Esophagus muscularis mucosa (tissue), 4 donors: ENCODE measurements around the gene SRA1. TPM values are rescaled to one million over a fixed set of nuclear protein-coding genes. Genes with fewer than 3 reads are reported as not detected.

Experiments
- DNase-seq: peaks from one replicate; pipeline ENCODE4 v3.0.0-alpha.2; 2017; ENCODE audit errors: extremely low spot score
- H3K27ac ChIP-seq, 4 donors: fragments of 200-600 bp; sonication (generic); replicated peaks in 1 of 4; 1 replicate in 3 of 4; 2 replicates in 1 of 4; pipeline ENCODE4 v1.5.1; 2016 to 2019; ENCODE audit warnings: mild to moderate bottlenecking in 1 of 4
- H3K27me3 ChIP-seq, 4 donors: fragments of 200-600 bp; sonication (generic); one replicate each; pipeline versions ENCODE4 v1.5.1 to v1.6.0; 2016 to 2019
- H3K36me3 ChIP-seq, 4 donors: fragments of 200-600 bp; sonication (generic); one replicate each; pipeline ENCODE4 v1.5.1; 2016 to 2019
- H3K4me1 ChIP-seq, 4 donors: fragments of 200-600 bp; sonication (generic); one replicate each; pipeline ENCODE4 v1.5.1; 2016 to 2019
- H3K4me3 ChIP-seq, 4 donors: fragments of 200-600 bp; sonication (generic); 1 replicate in 2 of 4; 2 replicates in 2 of 4; pipeline ENCODE4 v1.5.1; 2016 to 2019; ENCODE audit warnings: mild to moderate bottlenecking in 4 of 4, moderate library complexity in 1 of 4
- H3K9me3 ChIP-seq, 4 donors: fragments of 200-600 bp; sonication (generic); 1 replicate in 3 of 4; 2 replicates in 1 of 4; pipeline ENCODE4 v1.5.1; 2016 to 2019
- EP300 ChIP-seq: sonication (generic); formaldehyde crosslinking; IDR thresholded peaks from one replicate; pipeline ENCODE4 v1.6.1; 2017; ENCODE audit warnings: antibody characterized with exemption
- POLR2A ChIP-seq: fragments of 450-650 bp; IDR thresholded peaks from one replicate; pipeline ENCODE4 v1.6.1; 2017; ENCODE audit warnings: antibody characterized with exemption, moderate library complexity, mild to moderate bottlenecking, low read depth
- POLR2AphosphoS5 ChIP-seq, 2 donors: sonication (generic); formaldehyde crosslinking; IDR thresholded peaks; one replicate each; pipeline ENCODE4 v1.6.1; 2017; ENCODE audit warnings: antibody characterized with exemption in 2 of 2
- WGBS: methylation state at CpG from one replicate; pipeline ENCODE4 v1.1.5; 2018; 5-methylcytosine and 5-hydroxymethylcytosine counted together
- intact Hi-C: fragments of 100-400 bp; cut with DNase I; formaldehyde crosslinking; loops from one replicate; pipeline ENCODE4 v1.15.1; 2023
- total RNA-seq, 4 donors: library from RNA; depleted of rRNA; stranded (reverse); fragments of >200 nt; gene quantifications; one replicate each; pipeline versions ENCODE4 v1.1.0 to v1.2.1, GENCODE V29; 2016
- TF ChIP-seq, protein P1 (sequence below), 3 experiments: fragments of 200-600 bp in 2 of 3; fragments of 450-650 bp in 1 of 3; sonication (generic) in 2 of 3; IDR thresholded peaks; one replicate each; pipeline ENCODE4 v1.5.1; 2017 to 2019; ENCODE audit warnings: antibody characterized with exemption in 3 of 3, mild to moderate bottlenecking in 2 of 3, moderate library complexity in 1 of 3

Gene SRA1
- total RNA-seq, 4 donors from 2014 or later: 17.4 to 29.2 (median 24.7) TPM

DNA sequence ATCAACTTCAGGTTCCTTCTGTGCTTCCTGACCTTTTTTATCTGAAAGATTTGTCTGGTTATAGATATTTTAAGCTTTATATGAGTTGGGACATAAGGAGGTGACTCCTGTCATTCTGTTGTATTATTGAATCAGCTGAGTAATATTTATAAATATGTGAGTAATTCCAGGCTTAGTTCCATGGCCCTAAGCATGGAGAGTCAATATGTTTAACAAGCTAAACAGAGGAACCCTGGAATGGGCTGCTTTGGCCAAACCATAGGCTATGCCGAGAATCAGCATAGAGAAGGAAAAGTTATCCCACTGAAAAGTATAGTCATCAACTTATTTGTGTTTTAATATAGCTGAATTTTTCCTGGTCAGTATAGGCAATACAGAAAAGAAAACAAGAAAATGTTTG is 17.0 kb downstream of the SRA1 start:
- whole genome bisulfite sequencing: 90% methylated on average over 1 of the region's 1 CpG
- Histone ChIP-seq H3K36me3 (peaks cover 57 to 99% (median 90%) of the 10 kb centered on the region in 4 donors), H3K4me1 (no peaks in the 10 kb centered on the region), H3K4me3 (no peak overlapping the region), H3K9me3 (no peaks in the 10 kb centered on the region), H3K27me3 (no peaks in the 10 kb centered on the region), H3K27ac (no peak overlapping the region)
- DNase-seq: no peak
- intact Hi-C loops: no loop called here
- TF ChIP-seq, protein P1, sequence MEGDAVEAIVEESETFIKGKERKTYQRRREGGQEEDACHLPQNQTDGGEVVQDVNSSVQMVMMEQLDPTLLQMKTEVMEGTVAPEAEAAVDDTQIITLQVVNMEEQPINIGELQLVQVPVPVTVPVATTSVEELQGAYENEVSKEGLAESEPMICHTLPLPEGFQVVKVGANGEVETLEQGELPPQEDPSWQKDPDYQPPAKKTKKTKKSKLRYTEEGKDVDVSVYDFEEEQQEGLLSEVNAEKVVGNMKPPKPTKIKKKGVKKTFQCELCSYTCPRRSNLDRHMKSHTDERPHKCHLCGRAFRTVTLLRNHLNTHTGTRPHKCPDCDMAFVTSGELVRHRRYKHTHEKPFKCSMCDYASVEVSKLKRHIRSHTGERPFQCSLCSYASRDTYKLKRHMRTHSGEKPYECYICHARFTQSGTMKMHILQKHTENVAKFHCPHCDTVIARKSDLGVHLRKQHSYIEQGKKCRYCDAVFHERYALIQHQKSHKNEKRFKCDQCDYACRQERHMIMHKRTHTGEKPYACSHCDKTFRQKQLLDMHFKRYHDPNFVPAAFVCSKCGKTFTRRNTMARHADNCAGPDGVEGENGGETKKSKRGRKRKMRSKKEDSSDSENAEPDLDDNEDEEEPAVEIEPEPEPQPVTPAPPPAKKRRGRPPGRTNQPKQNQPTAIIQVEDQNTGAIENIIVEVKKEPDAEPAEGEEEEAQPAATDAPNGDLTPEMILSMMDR (IDR thresholded peaks at IDR 0.05): no peak
- TF ChIP-seq POLR2A: no peak

- H3K27ac ChIP-seq: no peak overlapping the region
- WGBS: 76% methylated on average over 2 of the region's 2 CpGs
- no peaks in the 10 kb centered on the region for H3K9me3 ChIP-seq
- no peak overlapping the region for H3K4me3 ChIP-seq
- peaks cover 37 to 65% (median 54%) of the 10 kb centered on the region in 4 donors for H3K36me3 ChIP-seq
- DNase-seq: no peak
- TF ChIP-seq POLR2A: no peak
- TF ChIP-seq, protein P1 (IDR thresholded peaks at IDR 0.05): no peak
- no peak for TF ChIP-seq POLR2AphosphoS5 (IDR thresholded peaks at IDR 0.05)
- no peak for TF ChIP-seq EP300
- H3K27me3 ChIP-seq: no peaks in the 10 kb centered on the region
- H3K4me1 ChIP-seq: no peaks in the 10 kb centered on the region
- intact Hi-C loops: no loop called here
Measured at GRCh38 chr5:140524003-140524402, 33.3 kb downstream of the SRA1 start.

GRCh38 chr5:140513124-140513523 is 44.1 kb downstream of the SRA1 start:
- 91% methylated on average over 2 of the region's 2 CpGs for WGBS

GRCh38 chr5:140509898-140510297 is 47.4 kb downstream of the SRA1 start:
- no peaks in the 10 kb centered on the region for H3K27me3 ChIP-seq
- WGBS: 74% methylated on average over 4 of the region's 4 CpGs
- intact Hi-C loops: no loop called here
- no peak for TF ChIP-seq EP300
- TF ChIP-seq POLR2AphosphoS5 (IDR thresholded peaks at IDR 0.05): no peak
- TF ChIP-seq, protein P1 (IDR thresholded peaks at IDR 0.05): no peak
- TF ChIP-seq POLR2A: no peak
- H3K27ac ChIP-seq: no peak overlapping the region
- H3K4me3 ChIP-seq: no peak overlapping the region
- no peak for DNase-seq
- H3K9me3 ChIP-seq: no peaks in the 10 kb centered on the region
- H3K36me3 ChIP-seq: peaks cover 64 to 99% (median 89%) of the 10 kb centered on the region in 4 donors
- no peaks in the 10 kb centered on the region for H3K4me1 ChIP-seq

More at GRCh38 chr5:140513124-140513523, 44.1 kb downstream of the SRA1 start:
- H3K9me3 ChIP-seq: no peaks in the 10 kb centered on the region
- H3K27me3 ChIP-seq: no peaks in the 10 kb centered on the region
- peaks cover 45 to 77% (median 68%) of the 10 kb centered on the region in 4 donors for H3K36me3 ChIP-seq
- intact Hi-C loops: no loop called here
- no peaks in the 10 kb centered on the region for H3K4me1 ChIP-seq
- TF ChIP-seq, protein P1 (IDR thresholded peaks at IDR 0.05): no peak
- TF ChIP-seq POLR2A (no peak), POLR2AphosphoS5 (IDR thresholded peaks at IDR 0.05) (no peak), EP300 (no peak)
- no peak overlapping the region for H3K27ac ChIP-seq
- H3K4me3 ChIP-seq: no peak overlapping the region
- no peak for DNase-seq

DNA sequence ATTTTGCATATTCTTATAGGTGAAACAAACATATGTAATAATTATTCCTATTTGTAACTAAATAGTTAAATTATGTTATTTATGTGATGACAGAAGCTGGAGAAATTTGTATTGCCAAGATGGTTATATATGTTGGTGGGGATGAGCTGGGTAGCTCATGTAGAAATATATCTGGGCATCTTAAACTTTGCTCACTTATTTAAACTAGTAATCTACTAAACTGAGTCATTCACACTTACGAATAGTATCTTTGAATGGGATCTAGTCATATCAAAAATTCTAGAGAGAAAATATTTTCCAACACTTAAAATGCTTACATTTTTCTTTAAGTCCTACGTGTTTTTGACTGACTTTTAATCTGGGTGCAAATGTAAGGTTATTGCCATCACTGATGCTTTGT is 54.4 kb downstream of the SRA1 start:
- 91% methylated on average over 2 of the region's 2 CpGs for WGBS
- intact Hi-C loops: no loop called here
- no peaks in the 10 kb centered on the region for H3K4me1 ChIP-seq
- H3K4me3 ChIP-seq: no peak overlapping the region
- no peaks in the 10 kb centered on the region for H3K27me3 ChIP-seq
- TF ChIP-seq POLR2AphosphoS5 (IDR thresholded peaks at IDR 0.05) (no peak), EP300 (no peak), POLR2A (no peak)
- TF ChIP-seq, protein P1 (IDR thresholded peaks at IDR 0.05): no peak
- no peak overlapping the region for H3K27ac ChIP-seq
- H3K36me3 ChIP-seq: peaks cover 24 to 60% (median 38%) of the 10 kb centered on the region in 4 donors
- no peak for DNase-seq
- no peaks in the 10 kb centered on the region for H3K9me3 ChIP-seq
